Upper lobe of right lung (tissue), 1 donor: ENCODE measurements around the gene ATP5MC3. TPM values are rescaled to one million over a fixed set of nuclear protein-coding genes. Genes with fewer than 3 reads are reported as not detected.

Source experiments
- ATAC-seq: fragments of 200-7000 bp; cut with Tn5 transposase; one replicate; pipeline ENCODE4 v1.9.1; 2020; ENCODE audit warnings: mild to moderate bottlenecking, moderate library complexity
- DNase-seq: peaks from one replicate; pipeline ENCODE4 v3.0.0-alpha.2; 2020
- H3K27ac ChIP-seq: fragments of 200-600 bp; one replicate; pipeline ENCODE4 v1.8.0; 2022
- H3K27me3 ChIP-seq: fragments of 200-600 bp; one replicate; pipeline ENCODE4 v1.8.0; 2022; ENCODE audit warnings: mild to moderate bottlenecking
- H3K36me3 ChIP-seq: fragments of 200-600 bp; one replicate; pipeline ENCODE4 v1.8.0; 2022
- H3K4me1 ChIP-seq: fragments of 200-600 bp; one replicate; pipeline ENCODE4 v1.8.0; 2022
- H3K4me3 ChIP-seq: fragments of 200-600 bp; one replicate; pipeline ENCODE4 v1.8.0; 2022; ENCODE audit warnings: mild to moderate bottlenecking
- H3K9me3 ChIP-seq: fragments of 200-600 bp; one replicate; pipeline ENCODE4 v1.8.0; 2022
- intact Hi-C: fragments of 100-400 bp; cut with DNase I; formaldehyde crosslinking; loops from one replicate; pipeline ENCODE4 v1.11.0; 2022
- total RNA-seq: library from RNA; stranded (reverse); fragmentation: NEBNext Ultra II Directional; extraction: Animal tissue kit (Norgen Biotek cat#: 25700); gene quantifications from one replicate; pipeline ENCODE4 v1.2.1, GENCODE V29; 2021
- TF ChIP-seq, protein P1 (sequence below): fragments of 200-600 bp; IDR thresholded peaks from one replicate; pipeline ENCODE4 v1.8.0; 2022; ENCODE audit warnings: antibody characterized with exemption
- donor health status: DM: no; HTN: yes; CAD: no; lungs with severe emphysema.

The ATP5MC3 gene
- total RNA-seq, 1 donor from 2014 or later = 113 TPM

DNA sequence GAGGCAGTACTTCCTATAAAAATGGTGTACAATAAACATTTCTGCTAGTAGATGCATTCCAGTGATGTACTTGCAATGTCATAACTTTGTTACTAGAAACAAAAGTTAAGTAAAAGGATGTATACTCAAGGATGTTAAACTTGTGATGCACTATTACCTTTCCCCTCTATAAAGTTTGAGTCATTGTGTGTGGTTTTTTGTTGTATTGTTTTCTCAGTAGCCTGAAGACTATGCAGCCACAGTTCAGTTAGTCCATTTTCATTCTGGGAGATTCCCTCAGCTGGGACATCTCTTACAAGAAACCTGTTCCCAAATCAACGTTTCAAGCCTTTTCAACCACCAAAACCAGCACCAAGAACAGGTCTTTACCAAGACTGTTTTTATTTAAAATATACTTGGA is 5.6 kb downstream of the ATP5MC3 start:
- Histone ChIP-seq H3K27me3 (no peaks in the 10 kb centered on the region), H3K27ac (no peak overlapping the region), H3K4me1 (no peaks in the 10 kb centered on the region), H3K4me3 (no peak overlapping the region), H3K9me3 (no peaks in the 10 kb centered on the region), H3K36me3 (peaks cover 50% of the 10 kb centered on the region)
- ATAC-seq = no peak
- TF ChIP-seq, protein P1, sequence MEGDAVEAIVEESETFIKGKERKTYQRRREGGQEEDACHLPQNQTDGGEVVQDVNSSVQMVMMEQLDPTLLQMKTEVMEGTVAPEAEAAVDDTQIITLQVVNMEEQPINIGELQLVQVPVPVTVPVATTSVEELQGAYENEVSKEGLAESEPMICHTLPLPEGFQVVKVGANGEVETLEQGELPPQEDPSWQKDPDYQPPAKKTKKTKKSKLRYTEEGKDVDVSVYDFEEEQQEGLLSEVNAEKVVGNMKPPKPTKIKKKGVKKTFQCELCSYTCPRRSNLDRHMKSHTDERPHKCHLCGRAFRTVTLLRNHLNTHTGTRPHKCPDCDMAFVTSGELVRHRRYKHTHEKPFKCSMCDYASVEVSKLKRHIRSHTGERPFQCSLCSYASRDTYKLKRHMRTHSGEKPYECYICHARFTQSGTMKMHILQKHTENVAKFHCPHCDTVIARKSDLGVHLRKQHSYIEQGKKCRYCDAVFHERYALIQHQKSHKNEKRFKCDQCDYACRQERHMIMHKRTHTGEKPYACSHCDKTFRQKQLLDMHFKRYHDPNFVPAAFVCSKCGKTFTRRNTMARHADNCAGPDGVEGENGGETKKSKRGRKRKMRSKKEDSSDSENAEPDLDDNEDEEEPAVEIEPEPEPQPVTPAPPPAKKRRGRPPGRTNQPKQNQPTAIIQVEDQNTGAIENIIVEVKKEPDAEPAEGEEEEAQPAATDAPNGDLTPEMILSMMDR = no peak
- intact Hi-C loops = no loop called here
- no peak for DNase-seq

DNA sequence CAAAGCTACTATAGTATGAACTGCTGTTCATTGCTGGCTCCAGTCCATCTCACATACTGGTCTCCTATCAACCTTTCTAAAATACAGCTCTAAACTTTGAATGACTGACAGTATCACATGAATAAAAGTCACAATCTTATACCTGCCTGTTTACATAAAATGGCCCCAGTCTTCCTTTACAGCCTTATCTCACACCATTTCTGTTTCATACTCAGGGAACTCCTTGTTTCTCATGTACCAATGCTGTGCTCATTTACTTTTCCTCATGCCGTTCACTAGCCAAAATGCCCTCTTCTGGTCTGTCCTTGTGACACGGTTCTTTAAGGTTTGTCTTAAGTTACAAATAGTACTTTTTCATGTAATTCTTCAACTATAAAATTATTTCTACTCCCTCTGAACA is 6.2 kb downstream of the ATP5MC3 start:
- Histone ChIP-seq H3K27me3 (no peaks in the 10 kb centered on the region), H3K27ac (no peak overlapping the region), H3K36me3 (peaks cover 50% of the 10 kb centered on the region), H3K9me3 (no peaks in the 10 kb centered on the region), H3K4me3 (no peak overlapping the region), H3K4me1 (no peaks in the 10 kb centered on the region)
- no peak for DNase-seq
- intact Hi-C loops = no loop called here
- ATAC-seq = no peak
- TF ChIP-seq, protein P1 = no peak

DNA sequence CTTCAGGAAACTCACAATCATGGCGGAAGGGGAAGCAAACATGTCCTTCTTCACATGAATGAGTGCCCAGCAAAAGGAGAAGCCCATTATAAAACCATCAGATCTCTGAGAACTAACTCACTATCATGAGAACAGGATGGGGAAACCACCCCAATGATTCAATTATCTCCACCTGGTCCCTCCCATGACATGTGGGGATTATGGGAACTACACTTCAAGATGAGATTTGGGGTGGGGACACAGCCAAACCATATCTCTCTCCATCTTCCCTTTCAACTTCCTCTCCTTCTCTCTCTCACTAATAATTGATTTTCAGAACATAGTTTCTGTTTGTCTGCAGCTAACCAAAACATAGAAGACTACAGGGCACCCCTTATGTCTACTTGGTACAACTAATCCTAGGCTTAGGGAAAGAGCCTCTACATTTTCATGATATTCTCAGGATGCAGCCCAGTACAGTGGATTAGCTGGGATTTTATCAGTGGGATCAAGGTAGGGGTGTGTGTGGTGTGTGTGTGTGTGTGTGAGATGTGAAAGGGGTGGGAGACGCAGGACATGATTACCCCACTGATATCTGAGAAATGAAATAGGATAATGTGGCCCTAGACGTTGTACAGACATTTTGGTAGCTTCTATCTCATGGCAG is 10.7 kb downstream of the ATP5MC3 start:
- TF ChIP-seq, protein P1 = no peak
- no peak for ATAC-seq
- DNase-seq = no peak
- Histone ChIP-seq H3K4me1 (peaks cover 18% of the 10 kb centered on the region), H3K9me3 (no peaks in the 10 kb centered on the region), H3K27me3 (no peaks in the 10 kb centered on the region), H3K4me3 (no peak overlapping the region), H3K27ac (no peak overlapping the region), H3K36me3 (peaks cover 7% of the 10 kb centered on the region)
- intact Hi-C loops = no loop called here

DNA sequence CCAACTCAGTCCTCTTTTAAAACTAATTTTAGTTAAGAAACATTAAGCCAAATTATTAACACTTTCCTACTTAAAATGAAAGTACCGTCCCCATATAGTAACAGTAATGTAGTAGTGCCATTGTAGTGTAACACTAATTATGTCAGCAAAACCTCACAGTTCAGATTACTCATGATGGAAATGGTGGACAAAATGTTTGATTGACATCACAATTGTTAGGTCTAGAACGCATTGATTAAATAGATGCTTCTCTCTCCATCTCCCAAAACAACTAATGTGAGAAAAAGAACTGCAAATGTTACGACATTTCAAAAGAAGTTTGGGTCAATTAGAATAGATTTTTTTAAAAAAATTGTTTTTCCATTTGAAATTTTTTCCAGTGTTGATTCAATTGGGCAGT is 12.3 kb downstream of the ATP5MC3 start:
- intact Hi-C loops = no loop called here
- no peaks in the 10 kb centered on the region for H3K27me3 ChIP-seq
- peak overlapping the region; percentile 86 for H3K27ac ChIP-seq
- TF ChIP-seq, protein P1 = no peak
- H3K9me3 ChIP-seq = no peaks in the 10 kb centered on the region
- H3K4me3 ChIP-seq = peak overlapping the region; percentile 73
- ATAC-seq (no peak), DNase-seq (no peak)
- peaks cover 18% of the 10 kb centered on the region for H3K4me1 ChIP-seq
- no peaks in the 10 kb centered on the region for H3K36me3 ChIP-seq

DNA sequence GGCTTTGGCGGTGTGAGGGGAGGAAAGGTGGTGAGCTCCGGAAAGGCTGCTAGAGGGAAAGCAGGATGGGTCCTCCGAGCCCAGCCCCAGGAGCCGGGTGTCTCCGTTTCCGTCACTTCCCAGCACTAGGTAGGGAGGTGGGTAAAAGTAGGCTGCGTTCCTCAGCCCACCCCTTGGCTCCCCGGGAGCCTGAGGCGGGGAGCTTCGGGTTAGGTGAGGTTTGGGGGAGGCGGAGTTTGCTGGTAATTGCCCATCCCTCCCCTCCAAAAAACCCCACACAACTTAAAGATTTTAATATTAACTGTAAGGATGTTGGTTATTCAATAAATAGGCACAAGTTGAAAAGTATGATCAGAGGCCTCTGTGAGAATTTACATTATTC is 13.0 kb downstream of the ATP5MC3 start:
- Histone ChIP-seq H3K36me3 (no peaks in the 10 kb centered on the region), H3K27me3 (no peaks in the 10 kb centered on the region), H3K4me3 (peak overlapping the region; percentile 73), H3K4me1 (peaks cover 18% of the 10 kb centered on the region), H3K27ac (peak overlapping the region; percentile 86), H3K9me3 (no peaks in the 10 kb centered on the region)
- TF ChIP-seq, protein P1 = no peak
- intact Hi-C loops = no loop called here
- DNase-seq = no peak
- no peak for ATAC-seq
